H9 (cell line): ENCODE data around the gene ZNF804A. TPM values are rescaled to one million over a fixed set of nuclear protein-coding genes. Genes with fewer than 3 reads are reported as not detected.

Experiments
- DNase-seq: peaks from one replicate; pipeline ENCODE4 v3.0.0-alpha.2; 2017
- H2AFZ ChIP-seq: one replicate; pipeline ENCODE4 v1.6.1; 2013; ENCODE audit warnings: mild to moderate bottlenecking, low read length, control low read depth, moderate library complexity
- H2AK5ac ChIP-seq: 2 replicates; pipeline ENCODE4 v1.6.1; 2013; ENCODE audit warnings: low read length, control low read depth, mixed read lengths; ENCODE audit not compliant: insufficient read length
- H2BK120ac ChIP-seq: one replicate; pipeline ENCODE4 v1.6.1; 2013; ENCODE audit warnings: low read depth, mild to moderate bottlenecking, low read length, control low read depth, inconsistent platforms; ENCODE audit not compliant: poor library complexity, severe bottlenecking
- H2BK12ac ChIP-seq: 2 replicates; pipeline ENCODE4 v1.6.1; 2013; ENCODE audit warnings: low read length, control low read depth, mixed read lengths, low read depth; ENCODE audit not compliant: insufficient read length
- H2BK15ac ChIP-seq: 2 replicates; pipeline ENCODE4 v1.6.1; 2013; ENCODE audit warnings: low read depth, low read length, control low read depth
- H2BK20ac ChIP-seq: one replicate; pipeline ENCODE4 v1.6.1; 2013; ENCODE audit warnings: low read depth, mild to moderate bottlenecking, low read length, control low read depth, inconsistent platforms; ENCODE audit not compliant: poor library complexity, severe bottlenecking
- H2BK5ac ChIP-seq: 2 replicates; pipeline ENCODE4 v1.6.1; 2013; ENCODE audit warnings: low read length, control low read depth, mixed read lengths; ENCODE audit not compliant: insufficient read length
- H3K14ac ChIP-seq: 2 replicates; pipeline ENCODE4 v1.6.1; 2013; ENCODE audit warnings: low read length, control low read depth; ENCODE audit not compliant: insufficient read depth
- H3K18ac ChIP-seq: 2 replicates; pipeline ENCODE4 v1.6.1; 2013; ENCODE audit warnings: low read depth, mild to moderate bottlenecking, mixed read lengths, low read length, control low read depth; ENCODE audit not compliant: insufficient read length
- H3K23ac ChIP-seq: 2 replicates; pipeline ENCODE4 v1.6.1; 2013; ENCODE audit warnings: low read length, control low read depth, mixed read lengths, low read depth; ENCODE audit not compliant: insufficient read length
- H3K23me2 ChIP-seq: 2 replicates; pipeline ENCODE4 v1.6.1; 2013; ENCODE audit warnings: low read depth, mild to moderate bottlenecking, mixed read lengths, low read length, control low read depth; ENCODE audit not compliant: insufficient read length, poor library complexity, severe bottlenecking
- H3K27ac ChIP-seq: 2 replicates; pipeline ENCODE4 v1.5.1; 2013; ENCODE audit warnings: low read length, control low read depth, mixed read lengths, low read depth; ENCODE audit not compliant: insufficient read length
- H3K27me3 ChIP-seq: 2 replicates; pipeline ENCODE4 v1.6.1; 2013; ENCODE audit warnings: low read length, control low read depth, inconsistent platforms; ENCODE audit not compliant: insufficient read depth
- H3K4ac ChIP-seq: 2 replicates; pipeline ENCODE4 v1.6.1; 2013; ENCODE audit warnings: low read depth, mild to moderate bottlenecking, control low read depth, inconsistent platforms, low read length, moderate library complexity
- H3K4me1 ChIP-seq: 2 replicates; pipeline ENCODE4 v1.6.1; 2013; ENCODE audit warnings: low read length, control low read depth, inconsistent platforms; ENCODE audit not compliant: insufficient read depth
- H3K4me2 ChIP-seq: 2 replicates; pipeline ENCODE4 v1.6.1; 2013; ENCODE audit warnings: low read length, control low read depth, mixed read lengths; ENCODE audit not compliant: insufficient read length, insufficient read depth
- H3K56ac ChIP-seq: 2 replicates; pipeline ENCODE4 v1.6.1; 2013; ENCODE audit warnings: low read depth, mild to moderate bottlenecking, mixed read lengths, low read length, control low read depth; ENCODE audit not compliant: insufficient read length
- H3K79me1 ChIP-seq: 2 replicates; pipeline ENCODE4 v1.6.1; 2013; ENCODE audit warnings: low read depth, mild to moderate bottlenecking, moderate library complexity, low read length, control low read depth, inconsistent platforms; ENCODE audit not compliant: insufficient read depth, poor library complexity, severe bottlenecking
- H3K79me2 ChIP-seq: 2 replicates; pipeline ENCODE4 v1.6.1; 2013; ENCODE audit warnings: low read length, control low read depth, inconsistent platforms; ENCODE audit not compliant: insufficient read depth
- H3K9ac ChIP-seq: 2 replicates; pipeline ENCODE4 v1.6.1; 2013; ENCODE audit warnings: low read length, control low read depth, mixed read lengths; ENCODE audit not compliant: insufficient read length; ENCODE audit errors: extremely low read depth
- H3K9me3 ChIP-seq: one replicate; pipeline ENCODE4 v1.6.1; 2013; ENCODE audit warnings: low read depth, low read length, inconsistent platforms; ENCODE audit not compliant: control insufficient read depth
- H3T11ph ChIP-seq: one replicate; pipeline ENCODE4 v1.6.1; 2013; ENCODE audit warnings: mild to moderate bottlenecking, low read length, control low read depth, inconsistent platforms
- H4K20me1 ChIP-seq: one replicate; pipeline ENCODE4 v1.6.1; 2013; ENCODE audit not compliant: control insufficient read depth, insufficient read length, insufficient read depth
- H4K5ac ChIP-seq: 2 replicates; pipeline ENCODE4 v1.6.1; 2013; ENCODE audit warnings: low read depth, mild to moderate bottlenecking, mixed read lengths, low read length, control low read depth; ENCODE audit not compliant: insufficient read length
- H4K8ac ChIP-seq: replicated peaks from 2 replicates; pipeline ENCODE4 v1.6.1; 2013; ENCODE audit warnings: low read length, control low read depth, mixed read lengths, low read depth; ENCODE audit not compliant: insufficient read length
- H4K91ac ChIP-seq: 2 replicates; pipeline ENCODE4 v1.6.1; 2013; ENCODE audit warnings: low read depth, mild to moderate bottlenecking, moderate library complexity, mixed read lengths, low read length, control low read depth; ENCODE audit not compliant: insufficient read length
- H3K27ac Mint-ChIP-seq, 3 experiments: 2 replicates in 2 of 3; 3 replicates in 1 of 3; pipeline ENCODE4 v1.8.0; 2020 to 2021; ENCODE audit warnings: mixed read lengths in 3 of 3, mild to moderate bottlenecking in 1 of 3, moderate library complexity in 1 of 3
- H3K27me3 Mint-ChIP-seq: 2 replicates; pipeline ENCODE4 v1.8.0; 2021; ENCODE audit warnings: low read depth, mild to moderate bottlenecking, moderate library complexity, mixed read lengths
- H3K36me3 Mint-ChIP-seq, 3 experiments: 2 replicates in 2 of 3; 3 replicates in 1 of 3; pipeline ENCODE4 v1.8.0; 2020 to 2021; ENCODE audit warnings: low read depth in 3 of 3, mixed read lengths in 3 of 3; ENCODE audit not compliant: insufficient read depth in 1 of 3
- H3K4me1 Mint-ChIP-seq, 2 experiments: 2 replicates each; pipeline ENCODE4 v1.8.0; 2020; ENCODE audit warnings: mixed read lengths in 2 of 2
- H3K4me3 Mint-ChIP-seq, 2 experiments: 2 replicates in 1 of 2; 3 replicates in 1 of 2; pipeline ENCODE4 v1.8.0; 2020 to 2021; ENCODE audit warnings: mild to moderate bottlenecking in 2 of 2, mixed read lengths in 2 of 2, moderate library complexity in 1 of 2
- H3K9me3 Mint-ChIP-seq, 2 experiments: 2 replicates in 1 of 2; 3 replicates in 1 of 2; pipeline ENCODE4 v1.8.0; 2020; ENCODE audit warnings: mild to moderate bottlenecking in 2 of 2, mixed read lengths in 2 of 2, moderate library complexity in 1 of 2
- WGBS: extraction: QIAGEN DNeasy Blood & Tissue Kit; methylation state at CpG from one replicate; pipeline ENCODE4 v1.1.7; 2013; ENCODE audit warnings: missing lambda C conversion rate, low lambda C conversion rate, mixed read lengths; ENCODE audit not compliant: insufficient read length; ENCODE audit errors: extremely low coverage; 5-methylcytosine and 5-hydroxymethylcytosine counted together
- total RNA-seq: library from RNA; stranded (reverse); gene quantifications from 2 replicates; pipeline ENCODE4 v1.2.1, GENCODE V29; 2021
- TF ChIP-seq, protein P1 (sequence below): fragments of 200-600 bp; sonication (generic); conservative IDR thresholded peaks from 3 replicates; pipeline ENCODE4 v1.8.0; 2021; ENCODE audit warnings: antibody characterized with exemption, mild to moderate bottlenecking

Gene ZNF804A
- total RNA-seq, 1 experiment from 2014 or later = not detected

DNA sequence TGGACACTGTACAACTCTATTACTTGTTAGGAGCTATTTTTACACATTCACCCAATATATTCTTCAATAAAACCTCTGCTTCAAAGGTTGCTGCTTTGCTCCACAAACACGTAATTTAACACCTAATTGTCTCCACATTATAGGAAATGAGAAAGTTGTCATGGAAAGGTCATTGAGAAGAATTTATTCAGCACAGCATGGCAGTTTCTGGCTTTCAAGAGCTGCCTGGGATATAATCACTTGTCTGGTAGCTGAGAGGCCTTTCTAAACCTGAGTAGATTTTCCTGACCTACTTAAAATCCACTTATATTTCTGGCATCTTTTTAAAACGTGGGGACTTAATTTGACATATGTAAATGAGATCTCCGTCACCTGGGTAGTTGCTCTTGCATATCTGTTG is 216.1 kb downstream of the ZNF804A start:
- no peaks in the 10 kb centered on the region for H3K27me3 Mint-ChIP-seq
- DNase-seq = no peak

More for the DNA sequence above, 216.1 kb downstream of the ZNF804A start:
- H3K9me3 Mint-ChIP-seq = no peaks in the 10 kb centered on the region
- no peak overlapping the region for H4K91ac ChIP-seq
- no peaks in the 10 kb centered on the region for H3K23me2 ChIP-seq
- no CpG with 5 or more reads among the region's 3 CpGs for WGBS
- no peak overlapping the region for H2AFZ ChIP-seq
- no peaks in the 10 kb centered on the region for H3K79me1 ChIP-seq
- H3K18ac ChIP-seq = no peak overlapping the region
- H2BK120ac ChIP-seq = no peak overlapping the region
- no peak overlapping the region for H2AK5ac ChIP-seq
- peaks cover 0 to 6% of the 10 kb centered on the region in 2 experiments; a peak in 3 of 4 replicates for H3K4me1 Mint-ChIP-seq
- no peaks in the 10 kb centered on the region for H3K9me3 ChIP-seq
- no peak overlapping the region for H3K27ac ChIP-seq
- no peaks in the 10 kb centered on the region for H3K27me3 ChIP-seq
- no peak overlapping the region for H2BK20ac ChIP-seq
- no peak overlapping the region for H3K56ac ChIP-seq
- H3K79me2 ChIP-seq = no peaks in the 10 kb centered on the region
- H4K20me1 ChIP-seq = no peaks in the 10 kb centered on the region
- no peak overlapping the region for H2BK12ac ChIP-seq
- H2BK15ac ChIP-seq = no peak overlapping the region
- no peak overlapping the region for H4K5ac ChIP-seq
- no peak overlapping the region for H3K9ac ChIP-seq
- H3K36me3 Mint-ChIP-seq = no peaks in the 10 kb centered on the region
- no peak overlapping the region for H3K4ac ChIP-seq
- H4K8ac ChIP-seq = no peak overlapping the region
- no peak overlapping the region for H3K4me3 Mint-ChIP-seq
- no peak overlapping the region for H3K4me2 ChIP-seq
- H3T11ph ChIP-seq = no peak overlapping the region
- H3K4me1 ChIP-seq = no peaks in the 10 kb centered on the region
- no peak overlapping the region for H3K23ac ChIP-seq
- H3K27ac Mint-ChIP-seq = no peak overlapping the region; a peak in 1 of 7 replicates
- no peak overlapping the region for H3K14ac ChIP-seq
- TF ChIP-seq, protein P1, sequence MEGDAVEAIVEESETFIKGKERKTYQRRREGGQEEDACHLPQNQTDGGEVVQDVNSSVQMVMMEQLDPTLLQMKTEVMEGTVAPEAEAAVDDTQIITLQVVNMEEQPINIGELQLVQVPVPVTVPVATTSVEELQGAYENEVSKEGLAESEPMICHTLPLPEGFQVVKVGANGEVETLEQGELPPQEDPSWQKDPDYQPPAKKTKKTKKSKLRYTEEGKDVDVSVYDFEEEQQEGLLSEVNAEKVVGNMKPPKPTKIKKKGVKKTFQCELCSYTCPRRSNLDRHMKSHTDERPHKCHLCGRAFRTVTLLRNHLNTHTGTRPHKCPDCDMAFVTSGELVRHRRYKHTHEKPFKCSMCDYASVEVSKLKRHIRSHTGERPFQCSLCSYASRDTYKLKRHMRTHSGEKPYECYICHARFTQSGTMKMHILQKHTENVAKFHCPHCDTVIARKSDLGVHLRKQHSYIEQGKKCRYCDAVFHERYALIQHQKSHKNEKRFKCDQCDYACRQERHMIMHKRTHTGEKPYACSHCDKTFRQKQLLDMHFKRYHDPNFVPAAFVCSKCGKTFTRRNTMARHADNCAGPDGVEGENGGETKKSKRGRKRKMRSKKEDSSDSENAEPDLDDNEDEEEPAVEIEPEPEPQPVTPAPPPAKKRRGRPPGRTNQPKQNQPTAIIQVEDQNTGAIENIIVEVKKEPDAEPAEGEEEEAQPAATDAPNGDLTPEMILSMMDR = no peak
- H2BK5ac ChIP-seq = no peak overlapping the region
